Spinal cord (tissue), 10 donors: ENCODE measurements around the gene ZNF547. TPM values are rescaled to one million over a fixed set of nuclear protein-coding genes. Genes with fewer than 3 reads are reported as not detected.
A peak's percentile ranks its signal among the peaks of the same experiment; 100 is the strongest.

Experiments used
- DNase-seq, 6 donors: peaks; one replicate each; pipeline versions ENCODE4 v3.0.0 to v3.0.0-alpha.2; 2013 to 2015; ENCODE audit warnings: low spot score in 6 of 6, low read depth in 4 of 6
- H3K27ac ChIP-seq: one replicate; pipeline ENCODE4 v1.5.1; 2013; ENCODE audit warnings: low read depth, low read length, control low read depth
- H3K27me3 ChIP-seq: one replicate; pipeline ENCODE4 v1.6.1; 2013; ENCODE audit warnings: low read length; ENCODE audit not compliant: control insufficient read depth, insufficient read depth
- H3K36me3 ChIP-seq: one replicate; pipeline ENCODE4 v1.6.1; 2013; ENCODE audit warnings: low read length; ENCODE audit not compliant: control insufficient read depth, insufficient read depth
- H3K4me1 ChIP-seq: one replicate; pipeline ENCODE4 v1.6.1; 2013; ENCODE audit warnings: low read length; ENCODE audit not compliant: control insufficient read depth, insufficient read depth
- H3K4me3 ChIP-seq: one replicate; pipeline ENCODE4 v1.5.1; 2013; ENCODE audit warnings: low read depth, low read length, control low read depth
- H3K9me3 ChIP-seq: one replicate; pipeline ENCODE4 v1.6.1; 2013; ENCODE audit warnings: low read length; ENCODE audit not compliant: control insufficient read depth, insufficient read depth
- WGBS: methylation state at CpG from one replicate; pipeline ENCODE4 v1.1.5; 2013; ENCODE audit warnings: missing lambda C conversion rate; ENCODE audit not compliant: insufficient coverage; 5-methylcytosine and 5-hydroxymethylcytosine counted together
- long read RNA-seq, 4 donors: transcript quantifications; one replicate each; lab custom pipeline, GENCODE V29; 2026
- polyA plus RNA-seq, 2 donors: library from polyadenylated mRNA; unstranded; fragments of 120-200 nt; gene quantifications; one replicate each; pipeline ENCODE4 v1.2.1, GENCODE V29; 2013; ENCODE audit not compliant: insufficient read length in 2 of 2
- total RNA-seq, 2 donors: library from RNA; depleted of rRNA in 1 of 2; stranded (reverse); fragments of 120-200 nt in 1 of 2; fragments of >200 nt in 1 of 2; gene quantifications; one replicate each; pipeline versions ENCODE4 v1.2.3 to v1.2.4, GENCODE V29; 2013 to 2014
- donor health status: healthy.

The ZNF547 gene
- total RNA-seq, result 1 to 10 TPM; 5.6 to 8.0 TPM
- 1 to 10 TPM; 8.0 to 9.3 TPM for polyA plus RNA-seq
- long read RNA-seq, donor 1, partial matches to known transcripts, result 0 of 1 reads
- long read RNA-seq, donor 1, other reads (novel, unspliced or antisense), result 0 of 1 reads
- long read RNA-seq, donor 2, result 0 reads
- long read RNA-seq, donor 3, partial matches to known transcripts, result 0 of 1 reads
- long read RNA-seq, donor 3, other reads (novel, unspliced or antisense), result 0 of 1 reads
- long read RNA-seq, donor 4, partial matches to known transcripts, result 0 of 3 reads
- long read RNA-seq, donor 4, other reads (novel, unspliced or antisense), result 0 of 3 reads

DNA sequence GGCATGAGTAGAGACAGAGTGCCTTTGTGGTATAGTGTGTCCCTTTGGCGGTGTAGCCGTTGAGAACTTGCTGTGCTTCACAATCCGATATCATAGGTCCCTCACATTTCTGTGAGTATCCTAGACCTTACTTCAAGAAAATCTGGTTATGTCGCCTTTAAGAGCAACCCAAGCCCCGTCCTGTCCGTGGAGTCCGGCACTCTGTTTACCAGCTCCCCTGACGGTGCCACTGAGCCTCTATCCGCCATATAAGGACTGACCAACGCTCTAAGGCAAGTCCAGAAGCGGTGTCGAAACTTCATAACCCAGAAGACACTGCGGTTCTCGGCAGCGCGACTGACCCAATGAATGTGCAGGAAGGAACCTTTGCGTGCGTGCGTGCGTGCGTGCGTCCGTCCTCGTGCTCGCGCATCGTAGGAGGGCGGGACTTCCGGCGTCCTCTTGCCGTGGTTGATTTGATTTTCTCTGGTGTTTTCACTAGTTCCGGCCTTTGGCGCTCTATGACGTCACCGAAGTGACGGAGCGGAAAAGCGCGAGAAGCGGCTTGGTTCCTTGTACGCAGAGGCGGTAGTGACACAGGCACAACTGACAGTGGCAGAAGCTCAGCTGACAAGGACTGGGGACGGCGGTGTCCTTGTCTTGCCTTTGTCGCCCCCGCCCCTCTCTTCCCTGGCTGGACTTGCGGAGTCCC, at the start of gene ZNF547, which contains the start of gene TRAPPC2B:
ZNF547 (plus strand) TSS at position 555 of the 691 bp plus-strand sequence. CDS start 5,005 bp downstream, outside the sequence.
TRAPPC2B (plus strand) TSS at position 555 of the 691 bp plus-strand sequence. CDS start 1,283 bp downstream, outside the sequence.
- peaks cover 11% of the 10 kb centered on the region for H3K4me1 ChIP-seq
- peak; percentile 99 to 100 (median 99) for DNase-seq
- H3K27ac ChIP-seq, result peak within 1 kb of the TSS; percentile 94
- no peaks in the 10 kb centered on the region for H3K9me3 ChIP-seq
- no peaks in the 10 kb centered on the region for H3K27me3 ChIP-seq
- H3K4me3 ChIP-seq, result peak within 1 kb of the TSS; percentile 79
- peaks cover 14% of the 10 kb centered on the region for H3K36me3 ChIP-seq
- under 1% methylated on average over 44 of the region's 47 CpGs for WGBS

DNA sequence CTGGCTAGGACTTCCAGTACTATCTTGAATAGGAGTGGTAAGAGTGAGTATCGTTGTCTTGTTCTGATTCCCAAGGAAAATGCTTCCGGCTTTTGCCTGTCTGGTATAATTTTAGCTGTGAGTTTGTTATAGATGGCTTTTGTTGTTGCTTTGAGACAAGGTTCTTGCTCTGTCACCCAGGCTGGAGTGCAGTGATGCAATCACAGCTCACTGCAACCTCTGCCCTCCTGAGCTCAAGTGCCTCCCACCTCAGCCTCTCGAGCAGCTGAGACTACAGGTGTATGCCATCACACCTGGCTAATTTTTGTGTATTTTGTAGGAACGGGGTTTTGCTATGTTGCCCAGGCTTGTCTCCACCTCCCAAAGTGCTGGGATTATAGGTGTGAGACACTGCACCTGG, 49.2 kb upstream of the ZNF547 start:
- Histone ChIP-seq H3K27me3 (peaks cover 34% of the 10 kb centered on the region), H3K36me3 (no peaks in the 10 kb centered on the region), H3K27ac (no peak overlapping the region), H3K4me1 (no peaks in the 10 kb centered on the region), H3K4me3 (no peak overlapping the region), H3K9me3 (no peaks in the 10 kb centered on the region)
- WGBS, result 73% methylated on average over 2 of the region's 4 CpGs
- DNase-seq, result no peak

DNA sequence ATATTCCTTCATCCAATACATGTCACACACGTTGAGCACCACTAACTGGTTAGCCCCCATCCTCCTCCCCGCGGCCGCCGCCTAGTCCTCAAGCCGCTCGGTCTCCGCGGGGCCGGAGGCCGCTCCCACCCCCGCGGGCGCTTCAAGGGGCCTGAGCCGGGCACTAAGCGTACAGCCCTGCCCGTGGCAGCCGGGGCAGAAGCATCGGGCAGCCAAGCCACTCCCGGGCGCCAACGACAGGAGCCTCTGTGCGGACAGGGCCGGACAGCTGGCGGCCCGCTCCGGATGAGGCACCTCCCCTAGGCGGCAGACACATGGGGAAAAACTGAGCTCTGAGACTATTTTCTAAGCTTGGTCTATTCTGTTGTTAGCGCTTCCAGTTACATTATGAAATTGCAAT, 45.8 kb upstream of the ZNF547 start:
- H3K4me1 ChIP-seq, result peaks cover 13% of the 10 kb centered on the region
- H3K4me3 ChIP-seq, result no peak overlapping the region
- peaks cover 3% of the 10 kb centered on the region for H3K36me3 ChIP-seq
- no peak overlapping the region for H3K27ac ChIP-seq
- 4% methylated on average over 28 of the region's 29 CpGs for WGBS
- DNase-seq, result no peak
- peaks cover 34% of the 10 kb centered on the region for H3K27me3 ChIP-seq
- no peaks in the 10 kb centered on the region for H3K9me3 ChIP-seq

DNA sequence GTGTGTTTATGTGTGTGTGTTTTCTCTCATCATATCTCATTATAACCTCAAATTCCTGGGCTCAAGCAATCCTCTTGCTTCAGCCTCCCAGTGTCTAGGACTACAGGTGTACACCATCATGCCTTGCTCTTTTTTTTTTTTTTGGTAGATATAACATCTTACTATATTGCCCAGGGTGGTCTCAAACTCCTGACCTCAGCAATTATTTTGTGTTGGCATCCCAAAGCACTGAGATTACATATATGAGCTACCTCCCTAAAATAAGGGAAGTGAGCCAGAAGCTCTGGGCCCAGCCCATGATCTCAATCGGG, 43.5 kb upstream of the ZNF547 start:
- peaks cover 28% of the 10 kb centered on the region for H3K27me3 ChIP-seq
- DNase-seq, result peak in 1 of 6 donors; percentile 0
- peak overlapping the region; percentile 94 for H3K4me3 ChIP-seq
- no peaks in the 10 kb centered on the region for H3K9me3 ChIP-seq
- H3K27ac ChIP-seq, result peak overlapping the region; percentile 88
- WGBS, result 0% methylated on average over 1 of the region's 1 CpG
- peaks cover 16% of the 10 kb centered on the region for H3K36me3 ChIP-seq
- peaks cover 13% of the 10 kb centered on the region for H3K4me1 ChIP-seq

DNA sequence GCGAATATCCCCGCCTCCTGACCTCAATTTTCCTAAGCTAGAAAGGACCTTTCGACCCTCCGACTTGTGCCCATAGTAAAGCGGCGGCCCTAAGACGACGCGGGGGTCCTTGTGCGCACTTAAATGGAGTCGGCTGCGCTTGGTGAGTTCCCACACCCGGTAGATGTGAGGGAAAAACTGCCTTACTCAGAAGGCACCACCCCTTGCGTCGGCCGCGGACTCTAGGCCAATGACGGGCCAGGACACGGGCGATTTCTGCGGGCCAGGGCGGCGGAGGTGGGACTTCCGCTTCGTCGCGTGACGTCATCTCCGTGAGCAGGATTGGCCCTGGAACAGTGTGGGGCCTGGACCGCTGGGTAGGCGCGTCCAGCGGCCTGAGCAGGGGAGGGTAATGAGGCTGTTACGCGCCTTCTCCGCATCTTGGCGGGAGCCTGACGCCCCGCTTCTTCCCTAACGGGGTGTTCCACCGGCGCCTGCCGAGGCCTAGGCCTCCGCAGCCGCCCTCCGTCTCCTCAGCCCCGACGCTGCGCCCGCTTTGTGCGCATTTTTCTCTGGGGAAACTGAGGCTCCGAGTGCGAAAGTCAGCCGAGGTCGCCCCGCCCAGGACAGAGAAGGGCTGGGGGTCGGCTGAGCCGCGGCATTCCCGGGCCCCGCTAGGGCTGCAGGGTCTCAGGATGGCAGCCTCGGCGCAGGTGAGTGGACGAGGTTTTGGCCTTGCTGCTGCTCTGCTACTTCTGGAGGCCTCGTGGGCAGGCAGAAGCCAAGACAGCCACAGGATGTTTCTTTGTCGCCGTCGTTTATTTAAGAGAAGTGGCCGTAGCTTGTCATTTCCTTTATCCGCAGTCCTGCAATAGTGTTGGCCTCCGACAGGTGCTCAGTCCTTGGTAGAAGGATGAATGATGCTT, 42.9 kb upstream of the ZNF547 start, which contains the start of gene ZNF543:
ZNF543 (plus strand) TSS at position 293 of the 905 bp plus-strand sequence; CDS start at position 675, 382 bp downstream.
- Histone ChIP-seq H3K4me1 (peaks cover 13% of the 10 kb centered on the region), H3K27me3 (peaks cover 28% of the 10 kb centered on the region), H3K36me3 (peaks cover 21% of the 10 kb centered on the region), H3K4me3 (peak within 1 kb of the TSS; percentile 94), H3K9me3 (no peaks in the 10 kb centered on the region), H3K27ac (peak within 1 kb of the TSS; percentile 88)
- under 1% methylated on average over 68 of the region's 71 CpGs for WGBS
- DNase-seq, result peak; percentile 86 to 99 (median 93)

DNA sequence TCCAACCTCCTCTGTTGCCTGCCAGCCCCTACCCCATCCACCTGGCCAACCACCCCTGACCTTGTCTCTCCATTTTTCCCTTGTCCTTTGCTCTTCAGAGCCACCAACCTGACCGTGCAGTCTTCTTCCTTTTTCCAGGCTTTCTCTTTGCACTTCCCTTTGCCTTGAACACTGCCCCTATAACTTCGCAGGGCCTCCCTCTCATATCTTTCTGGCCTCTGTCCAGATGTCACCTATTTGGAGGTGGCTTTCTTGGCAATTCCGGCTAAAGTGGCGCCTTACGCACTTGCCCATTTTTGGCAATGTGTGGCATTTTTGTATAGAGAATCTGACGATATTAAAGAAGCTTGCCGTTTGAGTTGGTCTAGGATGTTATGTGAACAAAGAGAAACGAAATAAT, 42.2 kb upstream of the ZNF547 start:
- 37% methylated on average over 8 of the region's 8 CpGs for WGBS
- peaks cover 28% of the 10 kb centered on the region for H3K36me3 ChIP-seq
- peaks cover 13% of the 10 kb centered on the region for H3K4me1 ChIP-seq
- peak overlapping the region; percentile 94 for H3K4me3 ChIP-seq
- H3K27me3 ChIP-seq, result peaks cover 23% of the 10 kb centered on the region
- DNase-seq, result peak in 1 of 6 donors; percentile 3
- H3K9me3 ChIP-seq, result no peaks in the 10 kb centered on the region
- H3K27ac ChIP-seq, result no peak overlapping the region

DNA sequence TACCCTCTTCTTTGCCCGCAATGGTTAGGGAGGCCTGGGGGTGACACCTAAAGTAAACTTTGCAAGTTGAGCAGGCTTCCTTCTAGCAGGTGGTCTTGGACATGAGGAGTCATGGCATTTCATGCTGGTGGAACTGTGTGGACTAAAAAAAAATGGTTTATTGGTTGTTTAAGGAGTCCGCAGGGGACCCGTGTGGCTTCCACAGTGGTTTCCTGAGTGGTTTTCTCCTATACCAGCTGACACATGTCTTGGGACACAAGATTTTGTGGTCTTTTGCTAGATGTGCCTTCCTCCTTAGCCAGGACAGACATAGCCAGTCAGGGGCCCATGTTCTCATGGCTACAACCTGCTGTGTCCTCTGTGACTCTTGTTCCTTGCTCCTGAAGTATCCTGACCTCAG, 41.6 kb upstream of the ZNF547 start:
- peaks cover 35% of the 10 kb centered on the region for H3K36me3 ChIP-seq
- H3K4me3 ChIP-seq, result peak overlapping the region; percentile 94
- no peak for DNase-seq
- no peak overlapping the region for H3K27ac ChIP-seq
- peaks cover 13% of the 10 kb centered on the region for H3K4me1 ChIP-seq
- no peaks in the 10 kb centered on the region for H3K9me3 ChIP-seq
- peaks cover 17% of the 10 kb centered on the region for H3K27me3 ChIP-seq
- 60% methylated on average over 1 of the region's 3 CpGs for WGBS

DNA sequence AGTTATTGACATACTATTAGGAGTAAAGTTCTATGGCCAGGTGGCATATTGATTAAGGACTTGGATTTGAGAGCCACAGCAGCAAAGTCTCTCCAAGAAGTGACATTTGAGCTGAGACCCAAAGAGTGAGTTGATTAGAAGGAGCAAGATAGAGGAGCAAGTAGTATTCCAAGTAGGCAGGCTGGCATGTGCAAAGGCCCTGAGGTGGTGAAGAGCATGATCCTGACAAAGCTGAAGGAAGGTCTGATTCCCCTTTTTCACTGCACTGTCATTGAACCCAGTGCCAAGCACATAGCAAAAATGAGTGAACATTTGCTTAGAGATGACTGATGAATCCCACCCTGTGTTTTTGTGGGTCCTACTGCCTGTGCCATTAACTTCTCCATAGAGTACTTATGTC, 38.4 kb upstream of the ZNF547 start:
- peaks cover 13% of the 10 kb centered on the region for H3K4me1 ChIP-seq
- no peak overlapping the region for H3K4me3 ChIP-seq
- no peak for DNase-seq
- no peak overlapping the region for H3K27ac ChIP-seq
- no peaks in the 10 kb centered on the region for H3K9me3 ChIP-seq
- H3K36me3 ChIP-seq, result peaks cover 60% of the 10 kb centered on the region
- no peaks in the 10 kb centered on the region for H3K27me3 ChIP-seq

DNA sequence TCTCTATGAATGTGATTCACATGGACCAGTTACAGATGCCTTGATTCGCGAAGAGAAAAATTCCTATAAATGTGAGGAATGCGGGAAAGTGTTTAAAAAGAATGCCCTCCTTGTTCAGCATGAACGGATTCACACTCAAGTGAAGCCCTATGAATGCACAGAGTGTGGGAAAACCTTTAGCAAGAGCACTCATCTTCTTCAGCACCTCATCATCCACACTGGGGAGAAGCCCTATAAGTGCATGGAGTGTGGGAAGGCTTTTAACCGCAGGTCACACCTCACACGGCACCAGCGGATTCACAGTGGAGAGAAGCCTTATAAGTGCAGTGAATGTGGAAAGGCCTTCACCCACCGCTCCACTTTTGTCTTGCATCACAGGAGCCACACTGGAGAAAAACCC, 35.4 kb upstream of the ZNF547 start:
- no peak overlapping the region for H3K4me3 ChIP-seq
- no peak overlapping the region for H3K27ac ChIP-seq
- peaks cover 68% of the 10 kb centered on the region for H3K36me3 ChIP-seq
- WGBS, result 100% methylated on average over 4 of the region's 8 CpGs
- no peak for DNase-seq
- H3K4me1 ChIP-seq, result no peaks in the 10 kb centered on the region
- no peaks in the 10 kb centered on the region for H3K27me3 ChIP-seq
- no peaks in the 10 kb centered on the region for H3K9me3 ChIP-seq
